KMS-11 (cell line): Measurements from ENCODE around the gene EMP1.

Experiments
- H2AFZ ChIP-seq: fragments of 200-600 bp; sonication (generic); 2 replicates; pipeline ENCODE4 v1.6.1; 2016; ENCODE audit warnings: antibody characterized with exemption, mixed run types, low read depth
- H3K27ac ChIP-seq: fragments of 200-600 bp; sonication (generic); 2 replicates; pipeline ENCODE4 v1.6.1; 2016; ENCODE audit warnings: mild to moderate bottlenecking, mixed run types
- H3K27me3 ChIP-seq: fragments of 200-600 bp; sonication (generic); 2 replicates; pipeline ENCODE4 v1.6.1; 2017; ENCODE audit warnings: mild to moderate bottlenecking, low read depth, mixed run types, moderate library complexity; ENCODE audit not compliant: insufficient read depth
- H3K36me3 ChIP-seq: fragments of 200-600 bp; sonication (generic); 2 replicates; pipeline ENCODE4 v1.6.1; 2017; ENCODE audit warnings: mild to moderate bottlenecking, mixed run types; ENCODE audit not compliant: insufficient read depth
- H3K4me1 ChIP-seq: fragments of 200-600 bp; sonication (generic); 2 replicates; pipeline ENCODE4 v1.6.1; 2016; ENCODE audit warnings: mild to moderate bottlenecking, low read depth, mixed run types; ENCODE audit not compliant: poor library complexity, severe bottlenecking
- H3K4me2 ChIP-seq: fragments of 200-600 bp; sonication (generic); 2 replicates; pipeline ENCODE4 v1.7.0; 2016; ENCODE audit warnings: mild to moderate bottlenecking, mixed run types
- H3K4me3 ChIP-seq: fragments of 200-600 bp; sonication (generic); IDR thresholded peaks from 2 replicates; pipeline ENCODE4 v1.6.1; 2017; ENCODE audit warnings: low read depth, low read length, mixed read lengths; ENCODE audit not compliant: insufficient read depth
- H3K79me2 ChIP-seq: fragments of 200-600 bp; sonication (generic); 2 replicates; pipeline ENCODE4 v1.6.1; 2016; ENCODE audit warnings: low read depth, mixed run types; ENCODE audit not compliant: insufficient read depth
- H3K9ac ChIP-seq: fragments of 200-600 bp; sonication (generic); 2 replicates; pipeline ENCODE4 v1.6.1; 2016; ENCODE audit warnings: mild to moderate bottlenecking, mixed run types
- H4K20me1 ChIP-seq: fragments of 200-600 bp; sonication (generic); 2 replicates; pipeline ENCODE4 v1.6.1; 2016; ENCODE audit warnings: mild to moderate bottlenecking, mixed run types; ENCODE audit not compliant: insufficient read depth
- CTCF ChIP-seq: fragments of 200-600 bp; sonication (generic); conservative IDR thresholded peaks from 2 replicates; pipeline ENCODE4 v1.6.1; 2017; ENCODE audit warnings: low read depth, mild to moderate bottlenecking, antibody characterized with exemption, low read length, moderate library complexity, mixed read lengths

The EMP1 gene

GRCh38 chr12:13200841-13201240 lies 4.3 kb downstream of the EMP1 start:
- Histone ChIP-seq H3K27ac (no peak overlapping the region), H3K4me2 (no peak overlapping the region), H4K20me1 (no peaks in the 10 kb centered on the region), H3K4me1 (no peaks in the 10 kb centered on the region), H3K36me3 (no peaks in the 10 kb centered on the region), H3K27me3 (no peaks in the 10 kb centered on the region), H3K9ac (no peak overlapping the region), H3K79me2 (no peaks in the 10 kb centered on the region), H2AFZ (no peak overlapping the region), H3K4me3 (no peak overlapping the region)
- TF ChIP-seq CTCF = no peak

GRCh38 chr12:13203034-13203922 lies 6.8 kb downstream of the EMP1 start:
- Histone ChIP-seq H3K27ac (no peak overlapping the region), H4K20me1 (no peaks in the 10 kb centered on the region), H3K9ac (no peak overlapping the region), H3K4me3 (no peak overlapping the region), H3K27me3 (no peaks in the 10 kb centered on the region), H3K36me3 (no peaks in the 10 kb centered on the region), H3K79me2 (no peaks in the 10 kb centered on the region), H3K4me1 (no peaks in the 10 kb centered on the region), H3K4me2 (no peak overlapping the region), H2AFZ (no peak overlapping the region)
- TF ChIP-seq CTCF = 0 out of 2 replicates have a peak, but pooled peaks have one; percentile 17

- Histone ChIP-seq H3K79me2 (no peaks in the 10 kb centered on the region), H2AFZ (no peak overlapping the region), H3K9ac (no peak overlapping the region)
These were observed 7.9 kb downstream of the EMP1 start for GRCh38 chr12:13204428-13204827.

GRCh38 chr12:13205809-13206559 lies 9.5 kb downstream of the EMP1 start:
- TF ChIP-seq CTCF = no peak

More at GRCh38 chr12:13204428-13204827, 7.9 kb downstream of the EMP1 start:
- no peak overlapping the region for H3K27ac ChIP-seq
- H3K4me1 ChIP-seq = no peaks in the 10 kb centered on the region
- H3K4me3 ChIP-seq = no peak overlapping the region
- TF ChIP-seq CTCF = no peak
- no peaks in the 10 kb centered on the region for H3K36me3 ChIP-seq
- no peaks in the 10 kb centered on the region for H3K27me3 ChIP-seq
- H3K4me2 ChIP-seq = no peak overlapping the region
- H4K20me1 ChIP-seq = no peaks in the 10 kb centered on the region

More at GRCh38 chr12:13205809-13206559, 9.5 kb downstream of the EMP1 start:
- Histone ChIP-seq H3K27me3 (no peaks in the 10 kb centered on the region), H3K4me2 (no peak overlapping the region), H3K4me1 (no peaks in the 10 kb centered on the region), H3K4me3 (no peak overlapping the region), H3K36me3 (no peaks in the 10 kb centered on the region), H4K20me1 (no peaks in the 10 kb centered on the region), H2AFZ (no peak overlapping the region), H3K79me2 (no peaks in the 10 kb centered on the region), H3K27ac (no peak overlapping the region), H3K9ac (no peak overlapping the region)
